Measurements from ENCODE around the gene FMO5. TPM values are rescaled to one million over a fixed set of nuclear protein-coding genes. Genes with fewer than 3 reads are reported as not detected.

FMO5 gene
- total and polyA plus RNA-seq, 2 of the 13 experiments (the other 11 are each of a cell fraction or from before 2014, with no cell fraction given): 48.2 to 149 TPM

DNA sequence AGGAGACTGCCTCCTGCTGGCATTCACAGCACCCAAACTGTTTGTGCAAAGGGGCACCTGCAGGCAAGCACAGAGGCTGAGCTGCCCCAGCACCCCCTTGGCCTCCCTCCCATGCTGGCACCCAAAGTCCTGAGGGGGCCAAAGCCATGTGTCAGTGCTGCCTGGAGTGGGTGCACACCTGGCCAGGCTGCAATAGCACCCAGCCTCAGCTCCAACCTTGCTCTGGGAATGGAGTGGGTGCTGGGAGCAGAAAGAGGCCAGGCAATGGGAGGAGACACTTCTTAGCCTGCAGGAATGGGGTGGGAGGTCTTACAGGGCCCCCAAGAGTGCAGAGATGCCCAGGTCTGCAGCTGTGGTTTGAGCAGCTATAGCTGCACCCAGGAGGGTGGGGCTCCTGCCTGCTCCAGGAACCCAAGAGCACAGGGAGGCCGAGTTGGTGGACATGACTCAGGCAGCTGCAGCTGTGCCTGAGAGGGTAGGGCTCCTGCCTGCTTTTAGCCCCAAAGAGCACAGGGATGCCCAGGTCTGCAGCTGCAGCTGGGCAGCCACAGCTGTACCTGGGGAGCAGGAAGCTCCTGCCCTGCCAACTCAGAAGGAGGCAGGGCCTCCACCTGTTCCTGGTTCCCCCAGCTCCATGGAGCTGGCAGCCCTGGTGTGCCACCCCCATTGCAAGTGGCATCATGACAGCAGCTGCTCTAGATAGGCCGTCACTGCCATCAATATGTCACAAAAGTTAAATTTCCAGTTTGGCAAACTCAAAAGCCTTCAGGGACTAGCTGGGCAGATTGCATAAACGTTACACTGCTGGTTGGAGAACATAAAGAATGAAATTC lies 12.0 kb upstream of the FMO5 start:
- H3K9me3 ChIP-seq (ENCODE audit: low read length): no peaks in the 10 kb centered on the region
- in situ Hi-C loops (cut with HindIII; ENCODE audit: extremely low pct_ligation_motif_present, low pct_unique_long_range_greater_than_20kb) (no loop called here), intact Hi-C loops (cut with micrococcal nuclease; ENCODE audit: unreplicated experiment) (loop anchor here (5.0 kb wide), 1 partner anchor 35 kb away; no protein-coding TSS in a partner anchor)
- H4K20me1 ChIP-seq (ENCODE audit: insufficient read depth, low read length): no peaks in the 10 kb centered on the region
- H3K4me1 ChIP-seq (ENCODE audit: insufficient read depth, low read length): peaks cover 87% of the 10 kb centered on the region
- H3K27ac ChIP-seq (ENCODE audit: extremely low read length, insufficient read depth, low read length): peak overlapping the region; percentile 93
- H3K27me3 ChIP-seq (ENCODE audit: control insufficient read depth in 1 of 2, insufficient read depth in 2 of 2, low read length in 2 of 2): no peaks in the 10 kb centered on the region
- H3K4me3 ChIP-seq (replicated peaks in 1 of 3; ENCODE audit: insufficient read depth in 1 of 3, low read depth in 2 of 3, low read length in 3 of 3): no peak overlapping the region; a peak in 2 of 6 replicates
- H3K4me2 ChIP-seq (ENCODE audit: low read depth, low read length): peak overlapping the region; percentile 73
- H3K36me3 ChIP-seq (replicated peaks in 1 of 2; ENCODE audit: control insufficient read depth in 1 of 2, insufficient read depth in 2 of 2, low read length in 2 of 2): no peaks in the 10 kb centered on the region; a peak in 1 of 5 replicates
- H2AFZ ChIP-seq (ENCODE audit: low read length): no peak overlapping the region
- DNase-seq (ENCODE audit: low spot score) (no peak), FAIRE-seq (no peak), ATAC-seq (peak; percentile 17; the same call in 2 of the 3 replicates)
- CTCF ChIA-PET (ENCODE audit: low intra/inter-chr PET ratio, low total read pairs): no interaction called here
- H3K79me2 ChIP-seq (ENCODE audit: insufficient read depth, low read length): peaks cover 7% of the 10 kb centered on the region
- no TSS peak for BruUV-seq (replicated peaks)
- H3K9ac ChIP-seq (ENCODE audit: insufficient read depth, low read depth, low read length): peak overlapping the region; percentile 53
- POLR2A ChIA-PET: interaction anchor here (0.7 to 5.3 kb wide), 8 partner anchors 13 to 66 kb away, joined by 3 to 101 read pairs (median 4); partner anchors contain the start of genes FMO5 and PRKAB2
- 30% methylated on average over 2 of the region's 3 CpGs for WGBS (ENCODE audit: low lambda C conversion rate)
- TF ChIP-seq ZNF670 (CRISPR knock-in tag; IDR thresholded peaks at IDR 0.05; ENCODE audit: borderline replicate concordance) (0 out of 2 replicates have a peak, but pooled peaks have one; percentile 10), ZNF280B (CRISPR knock-in tag; IDR thresholded peaks at IDR 0.05; ENCODE audit: borderline replicate concordance) (no peak), BORCS8-MEF2B (CRISPR knock-in tag; IDR thresholded peaks at IDR 0.05) (peak; percentile 69; the same call in 1 of the 2 replicates), MTA1 (CRISPR knock-in tag; IDR thresholded peaks at IDR 0.05; ENCODE audit: borderline replicate concordance) (0 out of 2 replicates have a peak, but pooled peaks have one; percentile 42), SP4 (CRISPR knock-in tag; IDR thresholded peaks at IDR 0.05) (0 out of 2 replicates have a peak, but pooled peaks have one; percentile 25), TBP (CRISPR knock-in tag; IDR thresholded peaks at IDR 0.05) (no peak), ZFP90 (CRISPR knock-in tag; IDR thresholded peaks at IDR 0.05; ENCODE audit: borderline replicate concordance) (peak; percentile 97), ZNF776 (CRISPR knock-in tag; IDR thresholded peaks at IDR 0.05) (0 out of 2 replicates have a peak, but pooled peaks have one; percentile 20), NFKB2 (CRISPR knock-in tag; IDR thresholded peaks at IDR 0.05; ENCODE audit: borderline replicate concordance) (0 out of 2 replicates have a peak, but pooled peaks have one; percentile 22), ZNF788 (CRISPR knock-in tag; IDR thresholded peaks at IDR 0.05; ENCODE audit: borderline replicate concordance) (0 out of 2 replicates have a peak, but pooled peaks have one; percentile 38), AGO2 (optimal IDR thresholded peaks at IDR 0.05; ENCODE audit: low read depth, low read length) (peak; percentile 72), ZNF687 (CRISPR knock-in tag; IDR thresholded peaks at IDR 0.05) (peak; percentile 86), SMARCC2 (IDR thresholded peaks at IDR 0.05) (no peak), HNRNPL (IDR thresholded peaks at IDR 0.05; ENCODE audit: low read depth, low read length) (peak; percentile 97)
- TF ChIP-seq, protein P1, sequence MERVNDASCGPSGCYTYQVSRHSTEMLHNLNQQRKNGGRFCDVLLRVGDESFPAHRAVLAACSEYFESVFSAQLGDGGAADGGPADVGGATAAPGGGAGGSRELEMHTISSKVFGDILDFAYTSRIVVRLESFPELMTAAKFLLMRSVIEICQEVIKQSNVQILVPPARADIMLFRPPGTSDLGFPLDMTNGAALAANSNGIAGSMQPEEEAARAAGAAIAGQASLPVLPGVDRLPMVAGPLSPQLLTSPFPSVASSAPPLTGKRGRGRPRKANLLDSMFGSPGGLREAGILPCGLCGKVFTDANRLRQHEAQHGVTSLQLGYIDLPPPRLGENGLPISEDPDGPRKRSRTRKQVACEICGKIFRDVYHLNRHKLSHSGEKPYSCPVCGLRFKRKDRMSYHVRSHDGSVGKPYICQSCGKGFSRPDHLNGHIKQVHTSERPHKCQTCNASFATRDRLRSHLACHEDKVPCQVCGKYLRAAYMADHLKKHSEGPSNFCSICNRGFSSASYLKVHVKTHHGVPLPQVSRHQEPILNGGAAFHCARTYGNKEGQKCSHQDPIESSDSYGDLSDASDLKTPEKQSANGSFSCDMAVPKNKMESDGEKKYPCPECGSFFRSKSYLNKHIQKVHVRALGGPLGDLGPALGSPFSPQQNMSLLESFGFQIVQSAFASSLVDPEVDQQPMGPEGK (CRISPR knock-in tag; IDR thresholded peaks at IDR 0.05): 0 out of 2 replicates have a peak, but pooled peaks have one; percentile 41

Measured in HepG2 (cell line).